Right ventricle myocardium inferior (tissue), 1 donor: ENCODE results near the gene YIPF2. TPM values are rescaled to one million over a fixed set of nuclear protein-coding genes. Genes with fewer than 3 reads are reported as not detected.
A peak's percentile ranks its signal among the peaks of the same experiment; 100 is the strongest.
"Not testable (repeated sequence)": the region's sequence is repeated elsewhere in the genome, so short reads cannot be mapped to it uniquely, and the experiment has no call there.

Source experiments
- ATAC-seq: fragments of 200-7000 bp; cut with Tn5 transposase; one replicate; pipeline ENCODE4 v1.9.1; 2020; ENCODE audit warnings: mild to moderate bottlenecking, moderate library complexity
- DNase-seq: peaks from one replicate; pipeline ENCODE4 v3.0.0; 2021; ENCODE audit errors: missing footprints
- intact Hi-C: fragments of 100-400 bp; cut with DNase I; formaldehyde crosslinking; loops from one replicate; pipeline ENCODE4 v1.11.0; 2022
- long read RNA-seq: library from polyadenylated mRNA; unstranded; transcript quantifications from one replicate; pipeline ENCODE4 v2.0.0, GENCODE V29; 2021
- total RNA-seq: library from RNA; stranded (reverse); fragmentation: NEBNext Ultra II Directional; extraction: Animal tissue kit (Norgen Biotek cat#: 25700); gene quantifications from one replicate; pipeline ENCODE4 v1.2.1, GENCODE V29; 2021
- donor health status: DM: no; HTN: yes; CAD: no; lungs with severe emphysema.

YIPF2 gene
- total RNA-seq: 15.2 TPM
- long read RNA-seq, transcript YIPF2-204 (10 exons, 1,550 nt): major isoform, 8 of 19 reads
- long read RNA-seq, transcript YIPF2-201 (10 exons, 2,087 nt): minor isoform, 5 of 19 reads
- long read RNA-seq, partial matches to known transcripts: 3 of 19 reads
- long read RNA-seq, other reads (novel, unspliced or antisense): 3 of 19 reads

DNA sequence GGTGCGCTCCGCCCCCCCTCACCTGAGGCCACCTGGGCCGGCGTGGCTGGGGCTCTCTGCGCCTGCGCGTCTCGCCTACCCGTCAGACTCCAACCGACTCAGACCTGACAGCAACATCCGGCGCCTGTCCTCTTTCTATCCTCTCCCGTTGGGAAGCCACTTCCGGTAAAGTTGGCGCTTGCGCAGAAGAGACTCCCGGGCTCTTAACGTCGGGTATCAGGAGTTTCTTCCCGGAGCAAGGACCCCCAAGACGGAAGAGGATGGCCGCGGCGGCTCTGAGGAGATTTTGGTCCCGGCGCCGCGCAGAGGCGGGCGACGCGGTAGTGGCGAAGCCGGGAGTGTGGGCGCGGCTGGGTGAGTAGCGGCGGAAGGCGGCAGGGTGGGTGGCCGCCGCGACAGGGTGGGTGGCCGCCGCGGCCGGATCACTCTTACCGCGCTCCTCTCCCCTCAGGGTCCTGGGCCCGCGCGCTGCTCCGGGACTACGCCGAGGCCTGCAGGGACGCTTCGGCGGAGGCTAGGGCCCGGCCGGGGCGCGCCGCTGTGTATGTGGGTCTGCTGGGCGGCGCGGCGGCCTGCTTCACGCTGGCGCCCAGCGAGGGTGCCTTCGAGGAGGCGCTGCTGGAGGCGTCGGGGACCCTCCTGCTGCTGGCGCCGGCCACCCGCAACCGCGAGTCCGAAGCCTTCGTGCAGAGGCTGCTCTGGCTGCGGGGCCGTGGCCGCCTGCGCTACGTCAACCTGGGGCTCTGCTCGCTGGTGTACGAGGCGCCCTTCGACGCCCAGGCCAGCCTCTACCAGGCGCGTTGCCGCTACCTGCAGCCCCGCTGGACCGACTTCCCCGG, at the start of gene YIPF2, which contains the start of gene TIMM29:
Gene YIPF2 (minus strand): TSS at position 77 of the 839 bp plus-strand sequence. CDS start 229 bp downstream, outside the sequence.
Gene TIMM29 (plus strand): TSS at position 249 of the 839 bp plus-strand sequence. CDS start 12 bp downstream, at position 261.
- ATAC-seq (peak; percentile 97), DNase-seq (peak; percentile 96)
- intact Hi-C loops: loop anchor here (2.0 kb wide), 1 partner anchor 58 kb away; the partner anchor contains the start of gene CARM1

- ATAC-seq: no peak
- intact Hi-C loops: loop anchor here (5.0 kb wide), 1 partner anchor 40 kb away; no protein-coding TSS in a partner anchor
- DNase-seq: no peak
These were observed 49.3 kb upstream of the YIPF2 start for GRCh38 chr19:10977742-10978092.

DNA sequence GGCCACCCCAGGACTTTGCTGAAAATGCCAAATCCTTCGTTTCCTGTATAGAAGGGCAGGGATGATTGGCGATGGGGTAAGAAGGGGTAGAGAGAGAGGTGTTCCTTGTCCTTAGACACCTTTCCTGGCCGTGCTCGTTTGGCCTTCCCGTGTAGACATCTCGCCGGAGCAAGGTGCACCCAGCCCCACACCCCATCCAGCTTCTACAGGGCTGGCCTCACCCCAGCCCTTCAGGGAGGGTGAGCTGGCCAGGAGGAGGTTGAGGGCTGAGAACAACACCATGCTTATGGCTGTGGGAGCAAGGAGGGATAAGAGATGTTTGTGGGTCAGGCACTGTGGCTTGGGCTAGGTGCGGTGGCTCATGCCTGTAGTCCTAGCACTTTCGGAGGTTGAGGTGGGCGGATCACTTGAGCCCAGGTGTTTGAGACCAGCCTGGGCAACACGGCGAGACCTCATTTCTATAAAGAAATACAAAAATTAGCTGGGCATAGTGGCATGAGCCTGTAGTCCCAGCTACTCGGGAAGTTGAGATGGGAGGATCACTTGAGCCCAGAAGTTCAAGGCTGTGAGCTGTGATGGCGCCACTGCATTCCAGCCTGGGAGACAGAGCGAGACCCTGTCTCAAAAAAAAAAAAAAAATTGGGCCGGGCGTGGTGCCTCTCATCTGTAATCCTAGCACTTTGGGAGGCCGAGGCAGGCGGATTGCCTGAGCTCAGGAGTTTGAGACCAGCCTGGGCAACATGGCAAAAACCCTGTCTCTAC, 47.9 kb upstream of the YIPF2 start:
- intact Hi-C loops: loop anchor here (5.0 kb wide), 1 partner anchor 39 kb away; no protein-coding TSS in a partner anchor
- DNase-seq: no peak
- peak; percentile 36 for ATAC-seq

GRCh38 chr19:10975374-10976130, 47.1 kb upstream of the YIPF2 start:
- ATAC-seq: peak; percentile 67
- DNase-seq: no peak
- intact Hi-C loops: loop anchor here (5.0 kb wide), 1 partner anchor 38 kb away; no protein-coding TSS in a partner anchor

GRCh38 chr19:10971107-10971726, 42.8 kb upstream of the YIPF2 start:
- ATAC-seq (no peak), DNase-seq (no peak)
- intact Hi-C loops: no loop called here

- intact Hi-C loops: no loop called here
- no peak for DNase-seq
- ATAC-seq: no peak
These were observed 40.2 kb upstream of the YIPF2 start for GRCh38 chr19:10968527-10969135.

GRCh38 chr19:10966809-10967208, 38.4 kb upstream of the YIPF2 start:
- intact Hi-C loops: no loop called here
- ATAC-seq (no peak), DNase-seq (no peak)

- ATAC-seq: no peak
- no peak for DNase-seq
- intact Hi-C loops: no loop called here
These were observed 37.0 kb upstream of the YIPF2 start for GRCh38 chr19:10965398-10965797.

DNA sequence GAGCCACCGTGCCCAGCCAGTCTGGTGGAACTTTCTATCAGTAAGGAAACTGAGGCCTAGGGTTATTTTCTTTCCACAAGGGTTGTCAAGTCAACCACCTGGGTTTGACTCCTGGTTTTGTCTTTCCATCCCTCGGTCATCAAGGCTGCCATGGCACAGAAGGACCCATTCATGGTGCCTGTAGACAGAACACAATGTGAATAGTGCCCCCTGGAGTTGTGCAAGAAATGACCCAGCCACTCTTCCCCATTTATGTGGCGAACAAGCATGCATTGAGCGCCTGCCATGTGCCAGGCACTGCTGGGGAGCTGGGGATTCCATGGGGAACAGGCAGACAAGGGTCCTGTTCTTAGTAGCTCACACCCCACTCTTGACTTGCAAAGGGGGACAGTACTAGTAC, 36.5 kb upstream of the YIPF2 start:
- intact Hi-C loops: no loop called here
- no peak for ATAC-seq
- no peak for DNase-seq

- no peak for DNase-seq
- intact Hi-C loops: no loop called here
These were observed 35.4 kb upstream of the YIPF2 start for GRCh38 chr19:10963865-10964264.

GRCh38 chr19:10962863-10963262, 34.4 kb upstream of the YIPF2 start:
- no peak for ATAC-seq
- DNase-seq: no peak
- intact Hi-C loops: no loop called here

More at GRCh38 chr19:10963865-10964264, 35.4 kb upstream of the YIPF2 start:
- ATAC-seq: no peak

DNA sequence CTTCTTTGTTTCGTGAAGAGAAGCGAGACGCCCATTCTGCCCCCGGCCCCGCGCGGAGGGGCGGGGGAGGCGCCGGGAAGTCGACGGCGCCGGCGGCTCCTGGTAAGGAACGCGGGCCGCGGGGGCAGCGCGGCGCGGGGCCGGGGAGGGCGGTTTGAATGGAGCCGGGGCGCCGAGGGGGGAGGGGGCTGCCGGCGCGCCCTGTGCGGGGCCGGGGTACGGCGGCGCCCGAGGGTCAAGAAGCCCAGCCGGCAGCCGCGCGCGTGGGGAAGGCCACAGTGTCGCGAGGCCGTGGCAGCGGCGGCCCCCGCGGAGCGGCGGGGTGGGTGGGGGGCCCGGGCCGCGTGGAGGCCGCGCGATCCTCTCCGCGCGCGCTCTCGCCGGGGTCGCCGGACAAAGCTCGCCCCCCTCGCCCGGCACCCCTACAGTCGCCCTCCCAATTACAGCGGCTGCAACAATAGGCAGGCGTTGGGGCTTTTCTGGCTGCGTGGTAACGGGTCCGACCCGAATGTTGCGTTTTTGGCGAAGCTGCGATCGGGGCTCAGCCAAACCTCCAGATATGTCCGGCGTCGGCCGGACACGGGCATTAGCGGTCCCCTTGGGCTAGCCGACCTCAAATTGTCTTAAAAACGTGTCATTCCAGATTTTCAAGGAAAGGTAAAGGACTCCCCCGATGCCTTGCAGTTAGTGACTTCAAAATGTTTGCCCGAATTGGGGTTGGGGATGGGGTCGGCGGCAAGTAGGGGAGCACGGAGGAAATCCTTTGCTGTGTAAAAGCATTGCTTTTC, 32.8 kb upstream of the YIPF2 start:
- peak; percentile 89 for DNase-seq
- intact Hi-C loops: no loop called here
- ATAC-seq: peak; percentile 30

DNA sequence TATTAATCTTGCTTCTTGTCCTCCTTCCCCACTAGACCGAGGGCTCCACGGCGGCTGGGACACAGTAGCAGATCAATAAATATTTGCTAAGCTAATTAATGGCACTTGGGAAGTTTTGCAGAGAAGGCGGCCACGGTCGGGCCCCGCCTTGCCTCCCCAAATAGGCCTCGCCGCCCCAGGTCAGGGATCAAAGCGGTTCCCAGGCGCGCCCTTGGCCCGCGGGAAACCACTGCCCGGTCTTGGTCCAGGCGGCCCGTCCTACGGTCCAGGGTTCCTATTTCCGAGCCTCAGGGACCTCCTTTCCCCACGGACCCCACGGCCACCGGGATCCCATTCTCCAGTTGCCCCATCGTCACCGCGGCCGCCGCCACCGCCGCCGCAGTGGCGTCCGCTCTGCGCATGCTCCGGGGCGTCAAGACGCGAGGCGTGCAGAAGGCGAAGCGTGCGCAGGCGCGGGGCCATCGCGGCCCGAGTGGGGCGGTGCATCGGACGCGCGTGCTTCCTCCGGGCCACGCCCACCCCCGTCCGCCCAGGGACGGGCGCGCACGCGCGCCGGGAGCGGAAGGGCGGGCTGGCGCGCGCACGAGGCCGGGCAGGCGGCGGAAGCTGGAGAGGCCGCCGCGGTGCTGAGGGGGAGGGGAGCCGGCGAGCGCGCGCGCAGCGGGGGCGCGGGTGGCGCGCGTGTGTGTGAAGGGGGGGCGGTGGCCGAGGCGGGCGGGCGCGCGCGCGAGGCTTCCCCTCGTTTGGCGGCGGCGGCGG, 32.1 kb upstream of the YIPF2 start, which contains the start of gene SMARCA4:
Gene SMARCA4 (plus strand): TSS at position 717 of the 759 bp plus-strand sequence. CDS start 23,122 bp downstream, outside the sequence.
- intact Hi-C loops: no loop called here
- ATAC-seq: peak; percentile 98
- DNase-seq: peak; percentile 99

DNA sequence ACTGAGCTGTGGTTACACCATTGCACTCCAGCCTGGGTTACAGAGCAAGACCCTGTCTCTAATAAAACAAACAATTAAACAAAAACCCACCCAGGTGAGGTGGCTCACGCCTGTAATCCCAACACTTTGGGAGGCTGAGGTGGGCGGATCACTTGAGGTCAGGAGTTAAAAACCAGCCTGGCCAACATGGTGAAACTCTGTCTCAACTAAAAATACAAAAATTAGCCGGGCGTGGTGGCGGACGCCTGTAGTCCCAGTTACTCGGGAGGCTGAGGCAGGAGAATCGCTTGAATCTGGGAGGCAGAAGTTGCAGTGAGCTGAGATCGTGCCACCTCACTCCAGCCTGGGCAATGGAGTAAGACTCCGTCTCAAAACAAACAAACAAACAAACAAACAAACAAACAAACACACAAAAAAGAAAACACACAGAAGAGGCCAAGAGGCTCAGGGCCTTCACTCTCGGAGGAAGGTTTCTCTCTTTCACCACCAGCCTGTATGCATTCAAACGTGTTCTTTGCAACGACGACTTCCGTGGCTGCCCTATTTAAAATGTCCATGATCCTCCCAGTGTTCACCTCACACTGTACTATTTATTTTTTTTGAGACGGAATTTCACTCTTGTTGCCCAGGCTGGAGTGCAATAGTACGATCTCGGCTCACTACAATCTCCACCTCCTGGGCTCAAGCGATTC, 31.0 kb upstream of the YIPF2 start:
- intact Hi-C loops: not testable (repeated sequence)

DNA sequence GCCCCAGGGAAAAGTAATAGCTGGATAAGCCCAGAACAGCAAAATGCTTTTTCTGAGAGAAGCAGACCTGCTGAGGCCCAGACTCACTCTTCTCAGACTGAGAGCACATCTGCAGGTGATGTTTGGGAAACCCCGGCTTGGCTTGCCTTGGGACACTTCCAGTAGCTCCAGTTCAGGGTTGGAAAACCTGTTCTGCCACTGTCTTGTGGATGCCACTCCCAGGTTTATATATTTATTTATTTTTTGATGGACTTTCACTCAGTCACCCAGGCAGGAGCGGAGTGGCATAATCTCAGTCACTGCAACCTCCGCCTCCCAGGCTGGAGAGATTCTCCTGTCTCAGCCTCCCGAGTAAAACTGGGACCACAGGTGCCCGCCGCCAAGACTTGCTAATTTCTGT, 24.4 kb upstream of the YIPF2 start:
- intact Hi-C loops: no loop called here
- no peak for ATAC-seq
- no peak for DNase-seq

More for the DNA sequence above, 31.0 kb upstream of the YIPF2 start:
- not testable (repeated sequence) for DNase-seq, ATAC-seq
